Cardiac muscle cell (in vitro differentiated cells and primary cell): ENCODE data around the gene MPC1. TPM values are rescaled to one million over a fixed set of nuclear protein-coding genes. Genes with fewer than 3 reads are reported as not detected.

Experiments
- DNase-seq, 2 donors: peaks; one replicate each; pipeline versions ENCODE4 v3.0.0 to v3.0.0-alpha.2; 2010 to 2017; ENCODE audit warnings: low read depth in 1 of 2, low spot score in 1 of 2
- H3K27ac ChIP-seq: fragments of 200-600 bp; sonication (generic); 2 replicates; pipeline ENCODE4 v1.5.1; 2016
- H3K27me3 ChIP-seq: fragments of 200-600 bp; sonication (generic); 2 replicates; pipeline ENCODE4 v1.6.0; 2016; ENCODE audit warnings: control low read depth
- H3K36me3 ChIP-seq: fragments of 200-600 bp; sonication (generic); 2 replicates; pipeline ENCODE4 v1.5.1; 2016; ENCODE audit warnings: control low read depth
- H3K4me1 ChIP-seq: fragments of 200-600 bp; sonication (generic); 2 replicates; pipeline ENCODE4 v1.8.1; 2017; ENCODE audit warnings: low read depth, mild to moderate bottlenecking, mixed run types
- H3K4me3 ChIP-seq: fragments of 200-600 bp; sonication (generic); 2 replicates; pipeline ENCODE4 v1.5.1; 2016; ENCODE audit warnings: mild to moderate bottlenecking
- H3K9me3 ChIP-seq: fragments of 200-600 bp; sonication (generic); 2 replicates; pipeline ENCODE4 v1.5.1; 2017; ENCODE audit warnings: low read depth, mild to moderate bottlenecking, control low read depth
- CTCF ChIP-seq: IDR thresholded peaks from 2 replicates; pipeline ENCODE4 v1.5.1; 2012; ENCODE audit warnings: low read depth, mild to moderate bottlenecking, low read length
- polyA plus RNA-seq: library from polyadenylated mRNA; unstranded; fragments of >200 nt; fragmentation: Nextera tagmentation; extraction: Ambion mirVana; gene quantifications from 2 replicates; pipeline ENCODE4 v1.2.1, GENCODE V29; 2016
- total RNA-seq: library from RNA; depleted of rRNA; stranded (reverse); fragments of >200 nt; gene quantifications from 2 replicates; pipeline ENCODE4 v1.2.3, GENCODE V29; 2016

Gene MPC1
- total and polyA plus RNA-seq, 2 experiments from 2014 or later, result 28.5 to 122 TPM

DNA sequence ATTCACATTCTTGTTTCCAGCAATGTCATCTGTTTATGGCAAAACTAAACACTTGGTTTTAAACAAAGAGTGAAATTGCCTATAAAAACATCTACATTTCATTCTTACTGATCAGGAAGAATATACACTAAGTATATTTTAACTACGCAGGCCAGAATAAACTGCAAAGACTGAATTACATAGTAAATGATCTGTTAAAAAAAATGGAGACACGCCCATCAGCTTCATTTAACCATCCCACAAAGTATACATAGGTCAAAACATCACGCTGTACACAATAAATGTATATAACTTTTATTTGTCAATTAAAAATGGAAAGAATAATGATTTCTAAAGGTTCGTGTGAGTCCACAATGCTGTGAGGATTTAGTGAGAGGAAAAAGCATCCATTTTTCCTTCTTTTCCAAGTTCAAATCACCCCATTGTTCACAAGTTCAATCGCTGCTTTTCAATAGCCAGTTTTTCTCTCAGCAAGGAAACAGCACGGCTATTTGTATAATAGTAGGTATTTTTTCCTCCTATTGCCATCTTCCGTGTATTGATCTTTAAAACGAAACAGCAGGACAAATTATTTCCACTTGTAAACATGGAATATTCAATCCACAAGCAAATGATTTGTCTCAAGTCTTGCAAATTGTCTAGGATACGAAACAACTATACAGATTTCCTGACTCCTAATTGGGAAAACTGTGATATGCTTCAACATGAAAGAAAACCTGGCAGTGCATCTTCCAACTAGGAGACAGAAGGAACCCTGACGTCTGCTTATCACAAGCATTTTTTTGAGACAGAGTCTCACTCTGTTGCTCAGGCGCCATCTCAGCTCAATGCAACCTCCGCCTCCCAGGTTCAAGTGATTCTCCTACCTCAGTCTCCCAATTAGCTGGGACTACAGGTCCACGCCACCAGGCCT is 51.0 kb downstream of the MPC1 start:
- H3K4me3 ChIP-seq, result no peak overlapping the region
- TF ChIP-seq CTCF, result no peak
- H3K27me3 ChIP-seq, result no peaks in the 10 kb centered on the region
- H3K36me3 ChIP-seq, result peaks cover 5% of the 10 kb centered on the region
- H3K27ac ChIP-seq, result no peak overlapping the region
- H3K9me3 ChIP-seq, result no peaks in the 10 kb centered on the region
- H3K4me1 ChIP-seq, result no peaks in the 10 kb centered on the region
- DNase-seq, result no peak

DNA sequence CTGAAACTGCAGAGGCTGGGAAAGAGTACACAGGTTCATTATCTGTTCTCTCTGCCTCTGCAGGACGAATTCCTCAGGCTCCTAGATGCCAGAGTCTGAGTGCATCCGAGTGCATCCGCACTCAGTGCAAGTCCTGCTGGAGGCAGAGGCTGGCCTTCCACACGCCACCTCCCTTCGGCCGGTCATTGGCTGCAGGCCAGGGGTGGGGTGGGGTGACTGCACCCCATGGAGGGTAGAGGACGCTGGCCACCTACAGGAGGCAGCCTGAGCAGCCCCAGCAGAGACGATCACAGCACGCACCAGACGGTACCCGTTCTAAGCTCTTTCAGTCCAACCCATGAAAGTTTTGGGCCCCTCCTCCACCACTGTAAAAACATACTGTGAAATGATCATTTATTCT is 52.1 kb downstream of the MPC1 start:
- H3K4me3 ChIP-seq, result no peak overlapping the region
- H3K36me3 ChIP-seq, result peaks cover 3% of the 10 kb centered on the region
- H3K27me3 ChIP-seq, result no peaks in the 10 kb centered on the region
- H3K4me1 ChIP-seq, result peaks cover 2% of the 10 kb centered on the region
- peak; percentile 47 to 51 for DNase-seq
- no peak overlapping the region for H3K27ac ChIP-seq
- TF ChIP-seq CTCF, result peak; percentile 18
- H3K9me3 ChIP-seq, result no peaks in the 10 kb centered on the region

DNA sequence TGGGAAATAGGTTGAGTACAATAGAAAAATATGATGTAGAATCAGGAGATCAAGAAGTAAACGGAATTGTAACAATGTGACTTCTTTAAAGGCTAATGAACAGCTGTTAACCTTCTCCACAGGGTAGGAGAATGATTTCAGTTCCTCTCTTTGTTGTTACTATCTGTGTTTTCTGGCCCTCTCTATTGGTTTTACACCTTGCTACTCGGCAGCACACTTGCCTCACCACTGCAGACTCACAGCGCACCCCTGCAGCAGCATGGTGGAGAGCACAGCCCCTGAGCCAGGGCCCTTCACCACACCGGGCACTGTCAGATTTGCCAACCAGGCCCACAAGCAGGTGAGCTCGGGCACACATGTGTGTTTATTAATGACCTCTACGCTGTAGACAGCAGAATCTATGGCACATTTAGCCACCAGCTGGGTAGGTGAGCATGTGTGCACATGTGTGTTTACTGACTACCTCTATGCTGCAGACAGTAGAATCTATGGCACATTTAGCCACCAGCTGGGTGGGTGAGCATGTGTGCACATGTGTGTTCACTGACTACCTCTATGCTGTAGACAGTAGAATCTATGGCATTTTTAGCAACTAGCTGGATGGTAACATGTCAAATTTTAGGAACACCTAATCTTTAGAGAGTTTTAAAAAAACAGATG is 57.2 kb downstream of the MPC1 start:
- Histone ChIP-seq H3K4me1 (peaks cover 2% of the 10 kb centered on the region), H3K4me3 (no peak overlapping the region), H3K36me3 (peaks cover 15% of the 10 kb centered on the region), H3K27ac (no peak overlapping the region), H3K9me3 (no peaks in the 10 kb centered on the region), H3K27me3 (no peaks in the 10 kb centered on the region)
- DNase-seq, result no peak
- no peak for TF ChIP-seq CTCF

- Histone ChIP-seq H3K36me3 (peaks cover 15% of the 10 kb centered on the region), H3K4me3 (no peak overlapping the region), H3K4me1 (peaks cover 2% of the 10 kb centered on the region), H3K9me3 (no peaks in the 10 kb centered on the region), H3K27me3 (no peaks in the 10 kb centered on the region), H3K27ac (no peak overlapping the region)
- DNase-seq, result no peak
- no peak for TF ChIP-seq CTCF
Observed at GRCh38 chr6:166323395-166323794, 59.3 kb downstream of the MPC1 start.

- Histone ChIP-seq H3K4me3 (no peak overlapping the region), H3K9me3 (no peaks in the 10 kb centered on the region), H3K36me3 (peaks cover 8% of the 10 kb centered on the region), H3K4me1 (no peaks in the 10 kb centered on the region), H3K27ac (peak overlapping the region; percentile 43), H3K27me3 (no peaks in the 10 kb centered on the region)
- TF ChIP-seq CTCF, result no peak
- no peak for DNase-seq
Observed at GRCh38 chr6:166318649-166319600, 63.8 kb downstream of the MPC1 start.
